HepG2 (cell line): Measurements from ENCODE around the gene GPATCH2. TPM values are rescaled to one million over a fixed set of nuclear protein-coding genes. Genes with fewer than 3 reads are reported as not detected.
A peak's percentile ranks its signal among the peaks of the same experiment; 100 is the strongest.

Source experiments
- ATAC-seq: fragments of 200-7000 bp; cut with Tn5 transposase; 3 replicates; pipeline ENCODE4 v1.9.1; 2020; ENCODE audit warnings: mild to moderate bottlenecking, moderate library complexity
- BruUV-seq: library from RNA; stranded (reverse); fragments of 400-500 nt; replicated peaks from 2 replicates; lab custom pipeline; 2021; lab: Mats Ljungman, UMichigan
- CTCF ChIA-PET: fragments of 300-600 bp; formaldehyde crosslinking; extraction: SDS; loops from one replicate; lab custom pipeline; 2021; ENCODE audit warnings: low total read pairs, inconsistent platforms, low intra/inter-chr PET ratio; lab: Yijun Ruan, JAX
- POLR2A ChIA-PET: fragments of 350-600 bp; sonication (Branson Sonifier 250); formaldehyde crosslinking; loops from one replicate; lab custom pipeline; 2020; ENCODE audit warnings: antibody characterized with exemption, inconsistent platforms; lab: Yijun Ruan, JAX
- DNase-seq: peaks from one replicate; pipeline ENCODE4 v3.0.0-alpha.2; 2015; ENCODE audit warnings: low spot score
- FAIRE-seq: peaks from 3 replicates; lab custom pipeline; 2011; peaks lifted over from hg19 to GRCh38; lab: Jason Lieb, UNC
- H2AFZ ChIP-seq: one replicate; pipeline ENCODE4 v1.6.1; 2011; ENCODE audit warnings: low read length, inconsistent platforms
- H3K27ac ChIP-seq: fragments of 300-600 bp; 3 replicates; pipeline ENCODE4 v1.8.0; 2011; ENCODE audit warnings: mixed run types, mild to moderate bottlenecking, mixed read lengths, low read length, inconsistent platforms; ENCODE audit not compliant: insufficient read depth; ENCODE audit errors: extremely low read length
- H3K27me3 ChIP-seq, 2 experiments: fragments of 200-600 bp in 1 of 2; 2 replicates in 1 of 2; 3 replicates in 1 of 2; pipeline versions ENCODE4 v1.6.0 to v1.8.0; 2011; ENCODE audit warnings: low read length in 2 of 2, mild to moderate bottlenecking in 2 of 2, moderate library complexity in 2 of 2, inconsistent platforms in 1 of 2; ENCODE audit not compliant: insufficient read depth in 2 of 2, control insufficient read depth in 1 of 2
- H3K36me3 ChIP-seq, 2 experiments: fragments of 200-600 bp in 1 of 2; replicated peaks in 1 of 2; 2 replicates in 1 of 2; 3 replicates in 1 of 2; pipeline versions ENCODE4 v1.5.1 to v1.8.0; 2011; ENCODE audit warnings: low read length in 2 of 2, inconsistent platforms in 1 of 2; ENCODE audit not compliant: insufficient read depth in 2 of 2, control insufficient read depth in 1 of 2
- H3K4me1 ChIP-seq: 2 replicates; pipeline ENCODE4 v1.5.1; 2012; ENCODE audit warnings: low read length, inconsistent platforms; ENCODE audit not compliant: insufficient read depth
- H3K4me2 ChIP-seq: 2 replicates; pipeline ENCODE4 v1.6.0; 2011; ENCODE audit warnings: low read depth, low read length, inconsistent platforms
- H3K4me3 ChIP-seq, 3 experiments: fragments of 200-600 bp in 1 of 3; sonication (generic), shearing (Covaris generic) in 1 of 3; replicated peaks in 1 of 3; 2 replicates each; pipeline ENCODE4 v1.5.1; 2011 to 2016; ENCODE audit warnings: low read length in 3 of 3, inconsistent platforms in 2 of 3, low read depth in 2 of 3, mild to moderate bottlenecking in 2 of 3, control low read depth in 1 of 3, mixed read lengths in 1 of 3; ENCODE audit not compliant: insufficient read depth in 1 of 3
- H3K79me2 ChIP-seq: one replicate; pipeline ENCODE4 v1.6.1; 2011; ENCODE audit warnings: low read length, inconsistent platforms; ENCODE audit not compliant: insufficient read depth
- H3K9ac ChIP-seq: 2 replicates; pipeline ENCODE4 v1.6.0; 2011; ENCODE audit warnings: mild to moderate bottlenecking, low read depth, low read length, inconsistent platforms; ENCODE audit not compliant: insufficient read depth
- H3K9me3 ChIP-seq: 2 replicates; pipeline ENCODE4 v1.5.1; 2012; ENCODE audit warnings: mild to moderate bottlenecking, low read length
- H4K20me1 ChIP-seq: 2 replicates; pipeline ENCODE4 v1.6.0; 2011; ENCODE audit warnings: inconsistent platforms, mild to moderate bottlenecking, low read length, moderate library complexity; ENCODE audit not compliant: insufficient read depth
- ARHGAP35 ChIP-seq: sonication (generic); formaldehyde crosslinking; IDR thresholded peaks from 2 replicates; pipeline ENCODE4 v1.9.0; 2022; ENCODE audit warnings: mild to moderate bottlenecking, inconsistent platforms, moderate library complexity, missing genetic modification reagents, borderline replicate concordance
- ETV5 ChIP-seq: IDR thresholded peaks from 2 replicates; pipeline ENCODE4 v1.6.1; 2018; ENCODE audit warnings: missing biosample characterization, missing genetic modification reagents, inconsistent platforms, borderline replicate concordance
- FOXC1 ChIP-seq: sonication (generic); formaldehyde crosslinking; IDR thresholded peaks from 2 replicates; pipeline ENCODE4 v1.8.0; 2022; ENCODE audit warnings: mild to moderate bottlenecking, missing genetic modification reagents, borderline replicate concordance
- GATAD2A ChIP-seq: IDR thresholded peaks from 2 replicates; pipeline ENCODE4 v1.6.1; 2016
- HMG20A ChIP-seq: IDR thresholded peaks from 2 replicates; pipeline ENCODE4 v1.6.1; 2016; ENCODE audit warnings: borderline replicate concordance
- MAZ ChIP-seq, 2 experiments: sonication (generic) in 1 of 2; formaldehyde crosslinking in 1 of 2; IDR thresholded peaks; 2 replicates each; pipeline versions ENCODE4 v1.5.0 to v1.6.1; 2012 to 2020; ENCODE audit warnings: low read depth in 2 of 2, mild to moderate bottlenecking in 2 of 2, borderline replicate concordance in 1 of 2, improper control_type of control experiment in 1 of 2, low read length in 1 of 2, missing genetic modification reagents in 1 of 2, moderate library complexity in 1 of 2
- NCOR1 ChIP-seq: fragments of 200-600 bp; sonication (generic); IDR thresholded peaks from 2 replicates; pipeline ENCODE4 v1.7.0; 2017; ENCODE audit warnings: antibody characterized with exemption, low read length, borderline replicate concordance
- RFX3 ChIP-seq: IDR thresholded peaks from 2 replicates; pipeline ENCODE4 v1.6.1; 2016; ENCODE audit warnings: missing biosample characterization, missing genetic modification reagents
- SMAD3 ChIP-seq: sonication (generic); formaldehyde crosslinking; IDR thresholded peaks from 2 replicates; pipeline ENCODE4 v1.4.0; 2020; ENCODE audit warnings: missing genetic modification reagents
- SOX5 ChIP-seq: IDR thresholded peaks from 2 replicates; pipeline ENCODE4 v1.6.1; 2016; ENCODE audit warnings: borderline replicate concordance
- SOX6 ChIP-seq, 2 experiments: fragments of 450-650 bp in 1 of 2; sonication (generic) in 1 of 2; formaldehyde crosslinking in 1 of 2; IDR thresholded peaks; 2 replicates each; pipeline versions ENCODE4 v1.4.0 to v1.6.1; 2017 to 2020; ENCODE audit warnings: antibody characterized with exemption in 1 of 2, mild to moderate bottlenecking in 1 of 2, missing genetic modification reagents in 1 of 2
- ZBTB8A ChIP-seq: sonication (generic); formaldehyde crosslinking; IDR thresholded peaks from 2 replicates; pipeline ENCODE4 v1.4.0; 2020; ENCODE audit warnings: mild to moderate bottlenecking, low read depth, missing genetic modification reagents, borderline replicate concordance
- ZC3H4 ChIP-seq: sonication (generic); formaldehyde crosslinking; IDR thresholded peaks from 2 replicates; pipeline ENCODE4 v1.4.0; 2020; ENCODE audit warnings: missing genetic modification reagents, borderline replicate concordance
- ZFP36L2 ChIP-seq: sonication (generic); formaldehyde crosslinking; IDR thresholded peaks from 2 replicates; pipeline ENCODE4 v1.4.0; 2020; ENCODE audit warnings: missing genetic modification reagents
- ZNF605 ChIP-seq: sonication (generic); formaldehyde crosslinking; IDR thresholded peaks from 2 replicates; pipeline ENCODE4 v1.8.0; 2022; ENCODE audit warnings: mild to moderate bottlenecking, missing genetic modification reagents
- WGBS: methylation state at CpG from one replicate; pipeline ENCODE4 v1.1.6; 2017; ENCODE audit warnings: low lambda C conversion rate; 5-methylcytosine and 5-hydroxymethylcytosine counted together
- in situ Hi-C: cut with HindIII; loops from 2 replicates; pipeline ENCODE4 v1.10.0; 2017; ENCODE audit warnings: low pct_unique_long_range_greater_than_20kb; ENCODE audit not compliant: extremely low pct_ligation_motif_present
- intact Hi-C: fragments of 100-400 bp; cut with micrococcal nuclease; formaldehyde crosslinking; loops from one replicate; pipeline ENCODE4 v1.10.0; 2022; ENCODE audit not compliant: unreplicated experiment
- polyA plus RNA-seq, 8 experiments: library from polyadenylated mRNA; depleted of rRNA in 3 of 8; stranded (reverse) in 7 of 8; unstranded in 1 of 8; fragments of >200 nt; fragmentation: Illumina TruSeq in 4 of 8; extraction: Trizol in 4 of 8; gene quantifications; 2 replicates each; pipeline versions ENCODE4 v1.2.1 to v1.2.3, GENCODE V29; 2011 to 2016; ENCODE audit warnings: low read depth in 4 of 8, missing spikeins in 1 of 8, mixed read lengths in 1 of 8; ENCODE audit not compliant: insufficient read depth in 1 of 8
- total RNA-seq, 5 experiments: library from RNA; depleted of rRNA; stranded (reverse); fragments of >200 nt; fragmentation: Illumina TruSeq; extraction: Trizol; gene quantifications; 2 replicates each; pipeline ENCODE4 v1.2.3, GENCODE V29; 2016; ENCODE audit warnings: low read depth in 1 of 5

The GPATCH2 gene
- total and polyA plus RNA-seq, 2 of the 13 experiments (the other 11 are each of a cell fraction or from before 2014, with no cell fraction given), result 3.5 to 15.7 TPM

- no peak overlapping the region for H3K4me3 ChIP-seq
- no peaks in the 10 kb centered on the region for H3K36me3 ChIP-seq
- no peaks in the 10 kb centered on the region for H3K9me3 ChIP-seq
- H3K27me3 ChIP-seq, result no peaks in the 10 kb centered on the region
- no TSS peak for BruUV-seq
- H3K9ac ChIP-seq, result no peak overlapping the region
- FAIRE-seq, result no peak
- intact Hi-C loops (no loop called here), in situ Hi-C loops (no loop called here)
- no peaks in the 10 kb centered on the region for H3K79me2 ChIP-seq
- no peak for ATAC-seq
- H3K4me1 ChIP-seq, result peaks cover 33% of the 10 kb centered on the region
- H2AFZ ChIP-seq, result no peak overlapping the region
- CTCF ChIA-PET, result no interaction called here
- no peak for TF ChIP-seq HMG20A (CRISPR knock-in tag)
- no peak for TF ChIP-seq SMAD3 (CRISPR knock-in tag)
- TF ChIP-seq RFX3, result no peak
- no peak for TF ChIP-seq MAZ (IDR thresholded peaks at IDR 0.05; ENCODE audit: borderline replicate concordance, low read depth, low read length)
- TF ChIP-seq MAZ (CRISPR knock-in tag; IDR thresholded peaks at IDR 0.05; ENCODE audit: low read depth), result no peak
- no peak for TF ChIP-seq ZFP36L2 (CRISPR knock-in tag)
- TF ChIP-seq ARHGAP35 (CRISPR knock-in tag), result no peak
- TF ChIP-seq ZC3H4 (CRISPR knock-in tag), result no peak
- TF ChIP-seq SOX6 (IDR thresholded peaks at IDR 0.05), result no peak
- no peak for TF ChIP-seq SOX6 (CRISPR knock-in tag; IDR thresholded peaks at IDR 0.05)
- H3K4me2 ChIP-seq, result no peak overlapping the region
- POLR2A ChIA-PET, result no interaction called here
- no peaks in the 10 kb centered on the region for H4K20me1 ChIP-seq
- H3K27ac ChIP-seq, result no peak overlapping the region
- DNase-seq, result no peak
Measured at GRCh38 chr1:217577336-217577735, 53.6 kb downstream of the GPATCH2 start.

- intact Hi-C loops (no loop called here), in situ Hi-C loops (no loop called here)
- Histone ChIP-seq H3K79me2 (no peaks in the 10 kb centered on the region), H3K36me3 (no peaks in the 10 kb centered on the region), H3K4me1 (peaks cover 34% of the 10 kb centered on the region), H3K9me3 (no peaks in the 10 kb centered on the region), H3K27me3 (no peaks in the 10 kb centered on the region), H3K9ac (no peak overlapping the region), H4K20me1 (no peaks in the 10 kb centered on the region), H2AFZ (no peak overlapping the region), H3K4me2 (peak overlapping the region; percentile 48), H3K4me3 (peak overlapping the region in 1 of 3 experiments; percentile 2; a peak in 1 of 6 replicates), H3K27ac (peak overlapping the region; percentile 79)
- ATAC-seq (peak; percentile 90), DNase-seq (peak; percentile 50), FAIRE-seq (peak; percentile 58)
- WGBS, result 50% methylated on average over 6 of the region's 6 CpGs
- no TSS peak for BruUV-seq
- ChIA-PET CTCF (no interaction called here), POLR2A (no interaction called here)
- TF ChIP-seq ZNF605, result no peak
- peak; percentile 32; the same call in 1 of the 2 replicates for TF ChIP-seq GATAD2A (CRISPR knock-in tag)
- peak; percentile 36; the same call in 1 of the 2 replicates for TF ChIP-seq NCOR1
- peak; percentile 63; the same call in 1 of the 2 replicates for TF ChIP-seq ETV5
- TF ChIP-seq ZBTB8A (CRISPR knock-in tag), result no peak
- no peak for TF ChIP-seq FOXC1 (CRISPR knock-in tag)
- 0 out of 2 replicates have a peak, but pooled peaks have one; percentile 29 for TF ChIP-seq SOX5 (CRISPR knock-in tag)
Measured at GRCh38 chr1:217574265-217574949, 56.5 kb downstream of the GPATCH2 start.
